HepG2 (cell line): ENCODE data around the gene TARM1. TPM values are rescaled to one million over a fixed set of nuclear protein-coding genes. Genes with fewer than 3 reads are reported as not detected.

Experiments
- ATF7-NPFF ChIP-seq: sonication (generic); formaldehyde crosslinking; IDR thresholded peaks from 2 replicates; pipeline ENCODE4 v1.8.1; 2023; ENCODE audit warnings: mild to moderate bottlenecking, low read depth, missing genetic modification reagents, moderate library complexity
- BCL6 ChIP-seq: IDR thresholded peaks from 2 replicates; pipeline ENCODE4 v1.6.1; 2016; ENCODE audit warnings: missing genetic modification reagents, missing compliant biosample characterization
- CC2D1A ChIP-seq: sonication (generic); formaldehyde crosslinking; IDR thresholded peaks from 2 replicates; pipeline ENCODE4 v1.8.1; 2023; ENCODE audit warnings: mild to moderate bottlenecking, missing genetic modification reagents
- CHD2 ChIP-seq: IDR thresholded peaks from 2 replicates; pipeline ENCODE4 v1.6.1; 2011; ENCODE audit warnings: low read depth, low read length, improper control_type of control experiment
- DDIT3 ChIP-seq: sonication (generic); formaldehyde crosslinking; IDR thresholded peaks from 2 replicates; pipeline ENCODE4 v1.4.0; 2020; ENCODE audit warnings: mild to moderate bottlenecking, missing genetic modification reagents
- GATA4 ChIP-seq: sonication (generic); IDR thresholded peaks from 2 replicates; pipeline ENCODE4 v1.6.1; 2016; ENCODE audit warnings: antibody characterized with exemption, low read depth, borderline replicate concordance
- GLMP ChIP-seq: sonication (generic); formaldehyde crosslinking; IDR thresholded peaks from 2 replicates; pipeline ENCODE4 v1.9.0; 2021; ENCODE audit warnings: missing genetic modification reagents, mild to moderate bottlenecking, borderline replicate concordance
- HDAC1 ChIP-seq: sonication (generic); formaldehyde crosslinking; IDR thresholded peaks from 2 replicates; pipeline ENCODE4 v1.5.1; 2020; ENCODE audit warnings: mild to moderate bottlenecking, missing genetic modification reagents
- HNF4A ChIP-seq: sonication (generic); formaldehyde crosslinking; IDR thresholded peaks from 2 replicates; pipeline ENCODE4 v1.4.0; 2020; ENCODE audit warnings: missing genetic modification reagents
- ISX ChIP-seq: sonication (generic); formaldehyde crosslinking; conservative IDR thresholded peaks from 2 replicates; pipeline ENCODE4 v1.5.0; 2020; ENCODE audit warnings: missing genetic modification reagents
- KAT2B ChIP-seq: fragments of 150-350 bp; IDR thresholded peaks from 2 replicates; pipeline ENCODE4 v1.6.1; 2014; ENCODE audit warnings: low read depth, low read length, borderline replicate concordance
- MAF1 ChIP-seq: sonication (generic); formaldehyde crosslinking; IDR thresholded peaks from 2 replicates; pipeline ENCODE4 v1.5.0; 2020; ENCODE audit warnings: missing genetic modification reagents, borderline replicate concordance
- MBNL3 ChIP-seq: fragments of 250-450 bp; sonication (Bioruptor Pico); conservative IDR thresholded peaks from 2 replicates; pipeline ENCODE4 v1.8.0; 2022; ENCODE audit warnings: mild to moderate bottlenecking, inconsistent platforms
- MEF2D ChIP-seq: sonication (generic); formaldehyde crosslinking; IDR thresholded peaks from 2 replicates; pipeline ENCODE4 v1.5.1; 2020; ENCODE audit warnings: mild to moderate bottlenecking, missing genetic modification reagents
- MZF1 ChIP-seq: sonication (generic); formaldehyde crosslinking; IDR thresholded peaks from 2 replicates; pipeline ENCODE4 v1.8.1; 2023; ENCODE audit warnings: mild to moderate bottlenecking, missing genetic modification reagents, borderline replicate concordance
- NFE2L2 ChIP-seq: fragments of 150-350 bp; IDR thresholded peaks from 2 replicates; pipeline ENCODE4 v1.6.1; 2014; ENCODE audit warnings: low read length
- SAP130 ChIP-seq: IDR thresholded peaks from 2 replicates; pipeline ENCODE4 v1.6.1; 2016; ENCODE audit warnings: low read depth
- ZBTB1 ChIP-seq: sonication (generic); formaldehyde crosslinking; IDR thresholded peaks from 2 replicates; pipeline ENCODE4 v1.4.0; 2020; ENCODE audit warnings: missing genetic modification reagents, borderline replicate concordance
- ZFY ChIP-seq: sonication (generic); formaldehyde crosslinking; IDR thresholded peaks from 2 replicates; pipeline ENCODE4 v1.4.0; 2020; ENCODE audit warnings: missing genetic modification reagents
- ZNF263 ChIP-seq: sonication (generic); formaldehyde crosslinking; IDR thresholded peaks from 2 replicates; pipeline ENCODE4 v1.4.0; 2020; ENCODE audit warnings: missing genetic modification reagents
- ZNF564 ChIP-seq: sonication (generic); formaldehyde crosslinking; IDR thresholded peaks from 2 replicates; pipeline ENCODE4 v1.8.1; 2023; ENCODE audit warnings: mild to moderate bottlenecking, missing genetic modification reagents
- ZNF784 ChIP-seq: sonication (generic); formaldehyde crosslinking; IDR thresholded peaks from 2 replicates; pipeline ENCODE4 v1.5.1; 2020; ENCODE audit warnings: missing genetic modification reagents, mild to moderate bottlenecking, borderline replicate concordance
- polyA plus RNA-seq, 8 experiments: library from polyadenylated mRNA; depleted of rRNA in 3 of 8; stranded (reverse) in 7 of 8; unstranded in 1 of 8; fragments of >200 nt; fragmentation: Illumina TruSeq in 4 of 8; extraction: Trizol in 4 of 8; gene quantifications; 2 replicates each; pipeline versions ENCODE4 v1.2.1 to v1.2.3, GENCODE V29; 2011 to 2016; ENCODE audit warnings: low read depth in 4 of 8, missing spikeins in 1 of 8, mixed read lengths in 1 of 8; ENCODE audit not compliant: insufficient read depth in 1 of 8
- total RNA-seq, 5 experiments: library from RNA; depleted of rRNA; stranded (reverse); fragments of >200 nt; fragmentation: Illumina TruSeq; extraction: Trizol; gene quantifications; 2 replicates each; pipeline ENCODE4 v1.2.3, GENCODE V29; 2016; ENCODE audit warnings: low read depth in 1 of 5
- TF ChIP-seq, protein P1 (sequence below): IDR thresholded peaks from 2 replicates; pipeline ENCODE4 v1.6.1; 2018; ENCODE audit warnings: missing genetic modification reagents
- TF ChIP-seq, protein P2 (sequence below): IDR thresholded peaks from 2 replicates; pipeline ENCODE4 v1.4.0; 2020; ENCODE audit warnings: mild to moderate bottlenecking, missing genetic modification reagents

TARM1 gene
- total and polyA plus RNA-seq, 2 of the 13 experiments (the other 11 are each of a cell fraction or from before 2014, with no cell fraction given) = not detected

GRCh38 chr19:54102421-54103169 is 21.4 kb upstream of the TARM1 start, which contains the start of gene NDUFA3 (continued):
- TF ChIP-seq ZNF784 (CRISPR knock-in tag) (no peak), HDAC1 (CRISPR knock-in tag) (peak; percentile 90), ZFY (CRISPR knock-in tag) (peak; percentile 66), CC2D1A (CRISPR knock-in tag) (no peak), HNF4A (CRISPR knock-in tag) (no peak), CHD2 (peak; percentile 52; the same call in 1 of the 2 replicates), MBNL3 (CRISPR knock-in tag) (no peak), NFE2L2 (no peak), ZNF263 (CRISPR knock-in tag) (no peak), GLMP (CRISPR knock-in tag) (no peak), MEF2D (CRISPR knock-in tag) (peak; percentile 62; the same call in 1 of the 2 replicates), BCL6 (CRISPR knock-in tag) (peak; percentile 40), SAP130 (peak; percentile 92), DDIT3 (no peak), ZNF564 (CRISPR knock-in tag) (no peak), KAT2B (no peak), ZBTB1 (CRISPR knock-in tag) (no peak), GATA4 (0 out of 2 replicates have a peak, but pooled peaks have one; percentile 14), ISX (CRISPR knock-in tag) (no peak), MZF1 (CRISPR knock-in tag) (no peak), ATF7-NPFF (CRISPR knock-in tag) (peak; percentile 70), MAF1 (CRISPR knock-in tag) (0 out of 2 replicates have a peak, but pooled peaks have one; percentile 62)
- TF ChIP-seq, protein P1, sequence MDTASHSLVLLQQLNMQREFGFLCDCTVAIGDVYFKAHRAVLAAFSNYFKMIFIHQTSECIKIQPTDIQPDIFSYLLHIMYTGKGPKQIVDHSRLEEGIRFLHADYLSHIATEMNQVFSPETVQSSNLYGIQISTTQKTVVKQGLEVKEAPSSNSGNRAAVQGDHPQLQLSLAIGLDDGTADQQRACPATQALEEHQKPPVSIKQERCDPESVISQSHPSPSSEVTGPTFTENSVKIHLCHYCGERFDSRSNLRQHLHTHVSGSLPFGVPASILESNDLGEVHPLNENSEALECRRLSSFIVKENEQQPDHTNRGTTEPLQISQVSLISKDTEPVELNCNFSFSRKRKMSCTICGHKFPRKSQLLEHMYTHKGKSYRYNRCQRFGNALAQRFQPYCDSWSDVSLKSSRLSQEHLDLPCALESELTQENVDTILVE (CRISPR knock-in tag) = peak; percentile 82; the same call in 1 of the 2 replicates
- TF ChIP-seq, protein P2, sequence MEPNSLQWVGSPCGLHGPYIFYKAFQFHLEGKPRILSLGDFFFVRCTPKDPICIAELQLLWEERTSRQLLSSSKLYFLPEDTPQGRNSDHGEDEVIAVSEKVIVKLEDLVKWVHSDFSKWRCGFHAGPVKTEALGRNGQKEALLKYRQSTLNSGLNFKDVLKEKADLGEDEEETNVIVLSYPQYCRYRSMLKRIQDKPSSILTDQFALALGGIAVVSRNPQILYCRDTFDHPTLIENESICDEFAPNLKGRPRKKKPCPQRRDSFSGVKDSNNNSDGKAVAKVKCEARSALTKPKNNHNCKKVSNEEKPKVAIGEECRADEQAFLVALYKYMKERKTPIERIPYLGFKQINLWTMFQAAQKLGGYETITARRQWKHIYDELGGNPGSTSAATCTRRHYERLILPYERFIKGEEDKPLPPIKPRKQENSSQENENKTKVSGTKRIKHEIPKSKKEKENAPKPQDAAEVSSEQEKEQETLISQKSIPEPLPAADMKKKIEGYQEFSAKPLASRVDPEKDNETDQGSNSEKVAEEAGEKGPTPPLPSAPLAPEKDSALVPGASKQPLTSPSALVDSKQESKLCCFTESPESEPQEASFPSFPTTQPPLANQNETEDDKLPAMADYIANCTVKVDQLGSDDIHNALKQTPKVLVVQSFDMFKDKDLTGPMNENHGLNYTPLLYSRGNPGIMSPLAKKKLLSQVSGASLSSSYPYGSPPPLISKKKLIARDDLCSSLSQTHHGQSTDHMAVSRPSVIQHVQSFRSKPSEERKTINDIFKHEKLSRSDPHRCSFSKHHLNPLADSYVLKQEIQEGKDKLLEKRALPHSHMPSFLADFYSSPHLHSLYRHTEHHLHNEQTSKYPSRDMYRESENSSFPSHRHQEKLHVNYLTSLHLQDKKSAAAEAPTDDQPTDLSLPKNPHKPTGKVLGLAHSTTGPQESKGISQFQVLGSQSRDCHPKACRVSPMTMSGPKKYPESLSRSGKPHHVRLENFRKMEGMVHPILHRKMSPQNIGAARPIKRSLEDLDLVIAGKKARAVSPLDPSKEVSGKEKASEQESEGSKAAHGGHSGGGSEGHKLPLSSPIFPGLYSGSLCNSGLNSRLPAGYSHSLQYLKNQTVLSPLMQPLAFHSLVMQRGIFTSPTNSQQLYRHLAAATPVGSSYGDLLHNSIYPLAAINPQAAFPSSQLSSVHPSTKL = no peak
